Measurements from ENCODE around the gene KRT86. TPM values are rescaled to one million over a fixed set of nuclear protein-coding genes. Genes with fewer than 3 reads are reported as not detected.
"Not testable (repeated sequence)": the region's sequence is repeated elsewhere in the genome, so short reads cannot be mapped to it uniquely, and the experiment has no call there.

KRT86 gene
- total RNA-seq, 1 donor from 2014 or later: 0.16 TPM

DNA sequence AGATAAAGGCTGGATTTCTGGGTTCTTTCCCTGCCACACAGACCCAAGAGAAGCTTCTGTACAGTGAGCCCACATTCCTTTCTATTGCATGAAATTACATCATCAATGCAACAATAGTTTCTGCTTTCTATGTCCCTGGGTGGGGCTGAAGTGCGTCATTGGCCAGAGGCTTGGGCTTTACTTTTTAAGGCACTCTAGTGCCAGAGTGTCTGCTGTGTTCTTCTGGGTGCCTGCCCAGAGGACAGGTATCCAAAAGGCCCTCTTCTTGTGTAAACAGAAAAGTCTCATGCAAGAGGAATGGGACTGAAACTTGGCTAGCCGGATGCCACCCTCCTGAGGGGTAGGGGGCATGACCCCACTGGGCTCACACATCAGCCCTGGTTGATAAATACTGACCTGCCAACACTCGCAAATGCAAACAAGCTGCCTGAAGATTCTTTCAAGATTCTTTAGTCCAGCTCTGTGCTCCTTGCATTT is 5.9 kb downstream of the KRT86 start:
- peak overlapping the region; percentile 90 for H3K27ac Mint-ChIP-seq
- TF ChIP-seq, protein P1, sequence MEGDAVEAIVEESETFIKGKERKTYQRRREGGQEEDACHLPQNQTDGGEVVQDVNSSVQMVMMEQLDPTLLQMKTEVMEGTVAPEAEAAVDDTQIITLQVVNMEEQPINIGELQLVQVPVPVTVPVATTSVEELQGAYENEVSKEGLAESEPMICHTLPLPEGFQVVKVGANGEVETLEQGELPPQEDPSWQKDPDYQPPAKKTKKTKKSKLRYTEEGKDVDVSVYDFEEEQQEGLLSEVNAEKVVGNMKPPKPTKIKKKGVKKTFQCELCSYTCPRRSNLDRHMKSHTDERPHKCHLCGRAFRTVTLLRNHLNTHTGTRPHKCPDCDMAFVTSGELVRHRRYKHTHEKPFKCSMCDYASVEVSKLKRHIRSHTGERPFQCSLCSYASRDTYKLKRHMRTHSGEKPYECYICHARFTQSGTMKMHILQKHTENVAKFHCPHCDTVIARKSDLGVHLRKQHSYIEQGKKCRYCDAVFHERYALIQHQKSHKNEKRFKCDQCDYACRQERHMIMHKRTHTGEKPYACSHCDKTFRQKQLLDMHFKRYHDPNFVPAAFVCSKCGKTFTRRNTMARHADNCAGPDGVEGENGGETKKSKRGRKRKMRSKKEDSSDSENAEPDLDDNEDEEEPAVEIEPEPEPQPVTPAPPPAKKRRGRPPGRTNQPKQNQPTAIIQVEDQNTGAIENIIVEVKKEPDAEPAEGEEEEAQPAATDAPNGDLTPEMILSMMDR (IDR thresholded peaks at IDR 0.05; ENCODE audit: unreplicated experiment): no peak

DNA sequence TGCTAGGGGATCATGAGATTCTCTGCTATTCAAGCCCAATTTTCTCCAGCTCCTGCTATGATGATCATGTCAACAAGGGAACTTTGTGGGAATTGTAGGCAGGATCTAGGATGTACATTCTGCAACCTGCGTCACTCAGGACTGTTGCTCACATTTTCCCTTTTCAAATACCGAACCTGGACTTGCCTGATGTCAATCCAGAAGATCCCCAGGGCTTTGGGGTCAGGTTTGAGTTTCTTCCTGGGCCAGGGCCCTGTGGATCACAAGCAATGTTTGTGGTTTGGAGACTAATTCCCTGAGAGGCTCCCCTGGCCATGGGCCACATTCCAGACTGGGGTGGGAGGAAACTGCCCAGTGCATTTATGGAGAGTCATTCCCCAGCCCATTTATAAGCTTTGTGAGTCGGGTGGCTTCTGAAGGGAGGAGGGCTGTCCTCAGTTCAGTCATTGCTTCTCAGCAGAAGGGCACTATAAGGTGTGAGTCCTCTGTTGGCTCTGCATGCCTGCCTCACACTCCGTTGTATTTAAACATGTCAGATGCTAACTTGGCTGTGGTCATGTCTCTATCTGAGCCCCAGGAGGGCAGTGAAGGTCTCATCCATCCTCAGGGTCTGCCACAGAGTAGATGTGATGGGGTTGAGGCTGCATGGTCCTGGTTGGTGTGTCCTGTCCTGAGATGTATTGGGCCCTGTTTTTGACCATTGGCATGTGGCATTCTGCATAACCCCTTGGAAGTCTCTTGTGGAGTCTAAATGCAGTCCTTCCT is 6.5 kb downstream of the KRT86 start:
- Mint-ChIP-seq H3K4me1 (peaks cover 60% of the 10 kb centered on the region), H3K27ac (peak overlapping the region; percentile 90), H3K4me3 (no peak overlapping the region), H3K9me3 (no peaks in the 10 kb centered on the region), H3K36me3 (no peaks in the 10 kb centered on the region), H3K27me3 (ENCODE audit: low read depth) (peaks cover 2% of the 10 kb centered on the region)
- peak in 1 of 2 experiments; percentile 62 for DNase-seq (ENCODE audit: low spot score in 2 of 2, unreplicated experiment in 2 of 2)
- TF ChIP-seq, protein P1 (IDR thresholded peaks at IDR 0.05; ENCODE audit: unreplicated experiment): no peak

More for the DNA sequence above, 5.9 kb downstream of the KRT86 start:
- no peaks in the 10 kb centered on the region for H3K36me3 Mint-ChIP-seq
- peaks cover 2% of the 10 kb centered on the region for H3K27me3 Mint-ChIP-seq (ENCODE audit: low read depth)
- H3K9me3 Mint-ChIP-seq: no peaks in the 10 kb centered on the region
- H3K4me3 Mint-ChIP-seq: no peak overlapping the region
- no peak for DNase-seq (ENCODE audit: low spot score in 2 of 2, unreplicated experiment in 2 of 2)
- peaks cover 55% of the 10 kb centered on the region for H3K4me1 Mint-ChIP-seq

DNA sequence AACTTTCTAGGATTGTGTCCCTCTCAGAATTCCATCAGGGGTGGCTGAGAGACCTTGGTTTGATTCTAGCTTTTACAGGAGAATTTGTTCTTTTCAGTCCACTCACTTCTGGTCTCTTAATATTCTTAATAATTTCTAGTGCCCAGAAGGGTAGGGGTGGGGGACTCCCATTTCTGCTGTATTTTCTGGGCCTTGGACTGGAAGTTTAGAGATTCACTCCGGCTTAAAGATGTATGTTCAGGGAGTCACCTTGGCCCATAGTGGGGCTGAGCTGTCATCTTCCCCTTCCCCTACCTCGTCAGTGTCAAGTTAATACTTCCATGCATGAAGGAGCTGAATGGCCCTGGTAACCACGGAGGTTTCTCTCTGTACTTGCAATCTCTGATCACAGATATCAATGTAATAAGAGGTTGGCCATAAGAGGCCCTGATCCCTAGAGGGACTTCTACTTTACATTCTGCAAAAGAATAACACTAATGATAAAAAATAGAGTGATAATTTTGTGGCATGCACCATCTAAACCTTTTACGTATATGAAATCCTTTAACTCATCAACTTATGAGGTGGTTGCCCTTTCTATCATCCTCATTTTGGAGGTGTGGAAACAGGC is 10.2 kb downstream of the KRT86 start:
- H3K27ac Mint-ChIP-seq: peak overlapping the region; percentile 53
- H3K36me3 Mint-ChIP-seq: no peaks in the 10 kb centered on the region
- no peaks in the 10 kb centered on the region for H3K27me3 Mint-ChIP-seq (ENCODE audit: low read depth)
- no peaks in the 10 kb centered on the region for H3K9me3 Mint-ChIP-seq
- peaks cover 51% of the 10 kb centered on the region for H3K4me1 Mint-ChIP-seq
- TF ChIP-seq, protein P1 (IDR thresholded peaks at IDR 0.05; ENCODE audit: unreplicated experiment): no peak
- DNase-seq (ENCODE audit: low spot score in 2 of 2, unreplicated experiment in 2 of 2): no peak
- no peak overlapping the region for H3K4me3 Mint-ChIP-seq

DNA sequence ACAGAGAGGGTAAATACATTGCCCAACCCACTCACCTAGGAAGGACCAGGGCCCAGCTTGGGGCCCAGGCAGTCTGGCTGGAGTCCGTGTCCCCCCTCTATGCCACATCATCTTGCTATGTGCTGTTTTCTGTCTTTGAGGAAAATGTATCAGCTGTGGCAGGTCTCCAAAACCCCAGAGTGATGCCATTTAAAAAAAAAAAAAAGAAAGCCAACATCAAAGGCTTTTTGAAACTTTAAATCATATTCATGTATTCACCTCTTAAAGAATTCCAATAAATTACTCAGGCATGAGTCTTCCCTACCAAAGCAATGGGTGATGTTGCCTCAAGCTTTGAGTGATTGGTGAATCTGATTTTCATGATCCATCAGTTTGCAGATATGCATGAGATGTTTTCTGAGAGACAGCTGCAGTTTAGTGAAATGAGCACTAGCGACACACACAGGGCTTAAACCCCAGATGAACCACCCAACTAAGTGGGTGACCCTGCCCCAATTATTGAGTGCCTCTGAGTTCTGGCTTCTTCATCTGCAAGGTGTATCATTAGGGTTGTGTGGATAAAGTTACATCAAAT is 10.8 kb downstream of the KRT86 start:
- no peaks in the 10 kb centered on the region for H3K27me3 Mint-ChIP-seq (ENCODE audit: low read depth)
- TF ChIP-seq, protein P1 (IDR thresholded peaks at IDR 0.05; ENCODE audit: unreplicated experiment): no peak
- DNase-seq (ENCODE audit: low spot score in 2 of 2, unreplicated experiment in 2 of 2): peak in 1 of 2 experiments; percentile 19
- no peaks in the 10 kb centered on the region for H3K36me3 Mint-ChIP-seq
- no peak overlapping the region for H3K4me3 Mint-ChIP-seq
- H3K27ac Mint-ChIP-seq: peak overlapping the region; percentile 53
- no peaks in the 10 kb centered on the region for H3K9me3 Mint-ChIP-seq
- peaks cover 45% of the 10 kb centered on the region for H3K4me1 Mint-ChIP-seq

DNA sequence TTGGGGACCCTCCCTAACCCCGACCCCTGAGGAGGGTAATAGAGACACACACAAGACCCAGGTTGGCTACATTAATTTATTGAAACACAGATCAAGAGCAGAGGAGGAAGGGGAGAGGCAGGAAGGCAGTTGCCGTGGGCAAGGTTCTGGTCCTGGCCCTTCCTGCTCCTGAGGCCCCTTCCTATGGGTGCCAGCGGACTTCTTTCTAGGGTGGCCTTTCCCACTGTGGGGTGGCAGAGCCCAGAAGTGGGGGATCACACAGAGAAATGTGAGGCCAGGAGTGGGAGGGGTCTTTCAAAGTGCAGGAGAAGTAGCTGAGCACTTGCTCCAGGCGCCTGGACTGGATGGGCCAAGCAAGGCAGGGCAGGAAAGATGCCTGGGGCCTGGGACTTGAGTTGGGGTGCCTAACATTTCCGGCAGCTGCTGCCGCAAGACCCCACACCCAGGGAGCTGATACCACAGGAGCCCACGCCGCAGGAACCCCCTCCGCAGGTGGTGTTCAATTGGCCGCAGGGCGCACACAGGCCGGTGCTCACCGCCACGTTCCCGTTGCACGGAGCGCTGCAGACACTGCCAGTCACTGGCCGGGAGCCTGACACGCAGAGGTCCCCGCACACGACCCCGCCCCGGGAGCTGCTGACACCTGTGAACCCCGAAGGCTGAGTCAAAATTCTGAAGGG is 11.5 kb downstream of the KRT86 start:
- no peak overlapping the region for H3K4me3 Mint-ChIP-seq
- DNase-seq (ENCODE audit: low spot score in 2 of 2, unreplicated experiment in 2 of 2): peak in 1 of 2 experiments; percentile 35

DNA sequence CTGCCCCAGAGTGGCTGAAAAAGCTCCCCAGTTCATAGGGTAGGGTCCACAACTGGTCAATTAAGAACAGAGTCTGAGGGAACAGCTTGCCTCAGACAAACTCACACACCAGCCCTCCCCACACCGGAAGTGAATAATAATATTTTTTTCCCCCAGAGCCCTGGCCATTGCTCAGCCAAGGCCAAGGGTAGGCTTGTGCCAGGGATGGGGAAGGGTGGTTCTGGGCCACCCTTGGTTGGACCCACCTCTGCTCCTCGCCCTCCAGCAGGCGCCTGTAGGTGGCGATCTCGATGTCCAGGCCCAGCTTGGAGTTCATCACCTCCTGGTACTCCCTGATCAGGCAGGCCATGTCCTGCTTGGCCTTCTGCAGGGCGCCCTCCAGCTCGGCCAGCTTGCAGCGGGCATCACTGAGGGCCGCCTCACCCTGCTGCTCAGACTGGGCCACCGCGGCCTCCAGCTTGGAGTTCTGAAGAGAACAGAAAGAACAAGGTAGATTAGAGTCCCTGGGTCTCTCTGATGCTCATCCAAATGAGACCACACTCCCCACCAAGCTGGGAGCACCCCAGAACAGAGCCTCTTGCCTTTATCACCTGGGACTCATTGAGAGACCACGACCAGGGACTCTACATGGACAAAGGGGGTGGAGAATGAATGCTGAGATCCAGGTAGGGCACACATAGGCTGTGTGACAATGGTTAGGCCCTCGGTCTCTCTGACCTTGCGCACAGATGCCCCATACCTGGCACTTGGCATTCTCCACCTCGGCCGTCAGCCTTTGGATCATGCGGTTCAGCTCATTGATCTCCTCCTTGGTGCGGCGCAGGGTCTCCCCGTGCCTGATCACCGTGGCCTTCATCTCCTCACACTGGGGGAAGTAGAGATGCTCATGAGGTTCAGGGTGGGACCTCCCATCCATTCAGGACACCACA is 12.7 kb downstream of the KRT86 start:
- not testable (repeated sequence) for H3K36me3 Mint-ChIP-seq; H3K27me3 Mint-ChIP-seq (ENCODE audit: low read depth); H3K9me3 Mint-ChIP-seq; H3K27ac Mint-ChIP-seq; H3K4me3 Mint-ChIP-seq
- DNase-seq (ENCODE audit: low spot score in 2 of 2, unreplicated experiment in 2 of 2): peak in 1 of 2 experiments; percentile 17
- H3K4me1 Mint-ChIP-seq: peaks cover 32% of the 10 kb centered on the region

More for the DNA sequence above, 11.5 kb downstream of the KRT86 start:
- no peaks in the 10 kb centered on the region for H3K9me3 Mint-ChIP-seq
- H3K27ac Mint-ChIP-seq: no peak overlapping the region
- H3K36me3 Mint-ChIP-seq: no peaks in the 10 kb centered on the region
- TF ChIP-seq, protein P1 (IDR thresholded peaks at IDR 0.05; ENCODE audit: unreplicated experiment): no peak
- peaks cover 38% of the 10 kb centered on the region for H3K4me1 Mint-ChIP-seq
- H3K27me3 Mint-ChIP-seq (ENCODE audit: low read depth): no peaks in the 10 kb centered on the region

All from mesothelial cell of epicardium (in vitro differentiated cells).